CD14-positive monocyte (primary cell): ENCODE data around the gene SART3. TPM values are rescaled to one million over a fixed set of nuclear protein-coding genes. Genes with fewer than 3 reads are reported as not detected.
A peak's percentile ranks its signal among the peaks of the same experiment; 100 is the strongest.

Experiments used
- DNase-seq, 3 donors: peaks; one replicate each; pipeline ENCODE4 v3.0.0-alpha.2; 2011 to 2022
- H2AFZ ChIP-seq: 2 replicates; pipeline ENCODE4 v1.6.0; 2012; ENCODE audit warnings: mild to moderate bottlenecking, low read depth, low read length, inconsistent platforms; ENCODE audit not compliant: insufficient read depth, poor library complexity, severe bottlenecking
- H3K27ac ChIP-seq, 2 donors: 1 replicate in 1 of 2; 2 replicates in 1 of 2; pipeline ENCODE4 v1.5.1; 2012 to 2013; ENCODE audit warnings: low read length in 2 of 2, control low read depth in 1 of 2, inconsistent platforms in 1 of 2, low read depth in 1 of 2, mild to moderate bottlenecking in 1 of 2
- H3K27me3 ChIP-seq, 2 donors: one replicate each; pipeline versions ENCODE4 v1.6.0 to v1.6.1; 2011 to 2013; ENCODE audit warnings: low read length in 2 of 2; ENCODE audit not compliant: control insufficient read depth in 2 of 2, insufficient read depth in 2 of 2
- H3K36me3 ChIP-seq, 2 donors: replicated peaks in 1 of 2; 1 replicate in 1 of 2; 2 replicates in 1 of 2; pipeline versions ENCODE4 v1.5.1 to v1.6.1; 2012 to 2013; ENCODE audit warnings: low read length in 2 of 2, control low read depth in 1 of 2, inconsistent platforms in 1 of 2, mild to moderate bottlenecking in 1 of 2; ENCODE audit not compliant: insufficient read depth in 2 of 2, control insufficient read depth in 1 of 2
- H3K4me1 ChIP-seq, 2 donors: 1 replicate in 1 of 2; 2 replicates in 1 of 2; pipeline versions ENCODE4 v1.5.1 to v1.6.1; 2012 to 2013; ENCODE audit warnings: low read length in 2 of 2, control low read depth in 1 of 2, inconsistent platforms in 1 of 2, mild to moderate bottlenecking in 1 of 2, moderate library complexity in 1 of 2; ENCODE audit not compliant: insufficient read depth in 2 of 2, control insufficient read depth in 1 of 2
- H3K4me2 ChIP-seq: replicated peaks from 2 replicates; pipeline ENCODE3; 2012; ENCODE audit warnings: low read length, moderate library complexity, mild to moderate bottlenecking; ENCODE audit not compliant: poor library complexity, severe bottlenecking; ENCODE audit errors: extremely low read depth
- H3K4me3 ChIP-seq, 3 experiments: fragments of 200-600 bp in 1 of 3; sonication (generic) in 1 of 3; replicated peaks in 1 of 3; 1 replicate in 2 of 3; 2 replicates in 1 of 3; pipeline ENCODE4 v1.5.1; 2011 to 2013; ENCODE audit warnings: low read length in 3 of 3, mild to moderate bottlenecking in 3 of 3, control low read depth in 2 of 3, low read depth in 2 of 3, inconsistent platforms in 1 of 3, moderate library complexity in 1 of 3
- H3K79me2 ChIP-seq: 2 replicates; pipeline ENCODE4 v1.6.0; 2012; ENCODE audit warnings: mild to moderate bottlenecking, control low read depth, inconsistent platforms, low read length, moderate library complexity; ENCODE audit not compliant: insufficient read depth
- H3K9ac ChIP-seq: 2 replicates; pipeline ENCODE4 v1.6.0; 2017; ENCODE audit warnings: low read length, mild to moderate bottlenecking; ENCODE audit not compliant: insufficient read depth, poor library complexity, severe bottlenecking
- H3K9me3 ChIP-seq, 2 donors: replicated peaks in 1 of 2; 1 replicate in 1 of 2; 2 replicates in 1 of 2; pipeline versions ENCODE4 v1.5.1 to v1.6.1; 2012 to 2013; ENCODE audit warnings: low read length in 2 of 2, control low read depth in 1 of 2; ENCODE audit not compliant: control insufficient read depth in 1 of 2, insufficient read depth in 1 of 2
- H4K20me1 ChIP-seq: 2 replicates; pipeline ENCODE4 v1.6.0; 2012; ENCODE audit warnings: mild to moderate bottlenecking, low read length, control low read depth, moderate library complexity; ENCODE audit not compliant: insufficient read depth
- H3K27ac Mint-ChIP-seq, 7 donors: one replicate each; pipeline ENCODE4 v1.8.0; 2020; ENCODE audit warnings: mild to moderate bottlenecking in 7 of 7, mixed read lengths in 7 of 7, moderate library complexity in 6 of 7, inconsistent platforms in 2 of 7
- H3K27me3 Mint-ChIP-seq, 3 donors: one replicate each; pipeline ENCODE4 v1.8.0; 2021 to 2022; ENCODE audit warnings: low read depth in 3 of 3, mild to moderate bottlenecking in 3 of 3, mixed read lengths in 3 of 3, moderate library complexity in 3 of 3, inconsistent platforms in 1 of 3
- H3K36me3 Mint-ChIP-seq, 2 donors: one replicate each; pipeline ENCODE4 v1.8.0; 2020; ENCODE audit warnings: mixed read lengths in 2 of 2, inconsistent platforms in 1 of 2, mild to moderate bottlenecking in 1 of 2
- H3K4me1 Mint-ChIP-seq: one replicate; pipeline ENCODE4 v1.8.0; 2020; ENCODE audit warnings: mild to moderate bottlenecking, mixed read lengths
- H3K4me3 Mint-ChIP-seq, 2 donors: one replicate each; pipeline ENCODE4 v1.8.0; 2020; ENCODE audit warnings: mild to moderate bottlenecking in 2 of 2, mixed read lengths in 2 of 2, moderate library complexity in 1 of 2
- H3K9me3 Mint-ChIP-seq, 7 donors: one replicate each; pipeline ENCODE4 v1.8.0; 2020 to 2022; ENCODE audit warnings: mixed read lengths in 7 of 7, mild to moderate bottlenecking in 6 of 7, moderate library complexity in 6 of 7, inconsistent platforms in 2 of 7
- CTCF ChIP-seq: fragments of 200-600 bp; IDR thresholded peaks from one replicate; pipeline ENCODE4 v1.8.0; 2022; ENCODE audit warnings: antibody characterized with exemption, mild to moderate bottlenecking
- WGBS: methylation state at CpG from one replicate; pipeline ENCODE4 v1.1.5; 2013; ENCODE audit warnings: missing lambda C conversion rate; ENCODE audit not compliant: insufficient coverage; 5-methylcytosine and 5-hydroxymethylcytosine counted together
- intact Hi-C, 2 donors: fragments of 100-400 bp; cut with micrococcal nuclease; formaldehyde crosslinking; loops; one replicate each; pipeline versions ENCODE4 v1.15.0 to v1.15.1; 2023
- polyA plus RNA-seq, 3 donors: library from polyadenylated mRNA; depleted of rRNA in 1 of 3; unstranded in 2 of 3; stranded (reverse) in 1 of 3; fragments of 300-500 nt in 2 of 3; fragments of >200 nt in 1 of 3; fragmentation: Illumina TruSeq in 2 of 3; gene quantifications; 1 replicate in 2 of 3; 2 replicates in 1 of 3; pipeline ENCODE4 v1.2.3, GENCODE V29; 2012 to 2021

SART3 gene
- polyA plus RNA-seq, 3 donors = 10.3 to 20.9 (median 20.6) TPM

- Mint-ChIP-seq H3K36me3 (no peaks in the 10 kb centered on the region), H3K4me1 (no peaks in the 10 kb centered on the region), H3K27ac (no peak overlapping the region), H3K27me3 (peaks cover 0 to 7% (median 2%) of the 10 kb centered on the region in 3 donors), H3K4me3 (no peak overlapping the region), H3K9me3 (no peaks in the 10 kb centered on the region)
- 100% methylated on average over 4 of the region's 7 CpGs for WGBS
- H3K36me3 ChIP-seq = no peaks in the 10 kb centered on the region
- no peaks in the 10 kb centered on the region for H4K20me1 ChIP-seq
- no peak overlapping the region for H3K9ac ChIP-seq
- no peak overlapping the region for H3K4me3 ChIP-seq
- intact Hi-C loops = no loop called here
- no peaks in the 10 kb centered on the region for H3K9me3 ChIP-seq
- H3K4me1 ChIP-seq = no peaks in the 10 kb centered on the region
- H3K79me2 ChIP-seq = no peaks in the 10 kb centered on the region
- DNase-seq = no peak
- H2AFZ ChIP-seq = no peak overlapping the region
- TF ChIP-seq CTCF = no peak
- no peak overlapping the region for H3K27ac ChIP-seq
- no peak overlapping the region for H3K4me2 ChIP-seq
- H3K27me3 ChIP-seq = no peaks in the 10 kb centered on the region
Observed at GRCh38 chr12:108589840-108590229, 28.9 kb upstream of the SART3 start.

GRCh38 chr12:108589028-108589839 lies 28.3 kb upstream of the SART3 start:
- no peak overlapping the region for H3K9ac ChIP-seq
- H3K4me2 ChIP-seq = no peak overlapping the region
- DNase-seq = no peak
- H3K9me3 Mint-ChIP-seq = no peaks in the 10 kb centered on the region
- no peaks in the 10 kb centered on the region for H3K36me3 ChIP-seq
- WGBS = 76% methylated on average over 6 of the region's 15 CpGs
- no peak overlapping the region for H3K27ac ChIP-seq
- no peaks in the 10 kb centered on the region for H3K27me3 ChIP-seq
- no peaks in the 10 kb centered on the region for H4K20me1 ChIP-seq
- peak overlapping the region in 1 of 7 donors; percentile 6 for H3K27ac Mint-ChIP-seq
- no peaks in the 10 kb centered on the region for H3K36me3 Mint-ChIP-seq
- no peaks in the 10 kb centered on the region for H3K9me3 ChIP-seq
- no peak overlapping the region for H2AFZ ChIP-seq
- no peaks in the 10 kb centered on the region for H3K79me2 ChIP-seq
- no peak for TF ChIP-seq CTCF
- no peaks in the 10 kb centered on the region for H3K4me1 ChIP-seq
- H3K4me3 Mint-ChIP-seq = no peak overlapping the region
- no peaks in the 10 kb centered on the region for H3K4me1 Mint-ChIP-seq
- intact Hi-C loops = no loop called here
- H3K4me3 ChIP-seq = no peak overlapping the region
- H3K27me3 Mint-ChIP-seq = peaks cover 0 to 7% (median 2%) of the 10 kb centered on the region in 3 donors
